H1 (cell line): ENCODE results near the gene PRAMEF15. TPM values are rescaled to one million over a fixed set of nuclear protein-coding genes. Genes with fewer than 3 reads are reported as not detected.
"Not testable (repeated sequence)": the region's sequence is repeated elsewhere in the genome, so short reads cannot be mapped to it uniquely, and the experiment has no call there.

Experiments used
- CTCF ChIA-PET: fragments of 300-600 bp; sonication (Branson Sonifier 250); formaldehyde crosslinking; loops from one replicate; lab custom pipeline; 2021; ENCODE audit not compliant: partially characterized antibody; lab: Charles Lee
- POLR2A ChIA-PET: fragments of 300-600 bp; sonication (Branson Sonifier 250); formaldehyde crosslinking; loops from one replicate; lab custom pipeline; 2021; ENCODE audit warnings: inconsistent platforms; ENCODE audit not compliant: partially characterized antibody; lab: Charles Lee
- DNase-seq, 2 experiments: peaks; one replicate each; pipeline versions ENCODE4 v3.0.0 to v3.0.0-alpha.2; 2010 to 2022; ENCODE audit warnings: low spot score in 2 of 2, low read depth in 1 of 2, mixed read lengths in 1 of 2
- FAIRE-seq: peaks from 2 replicates; lab custom pipeline; 2011; peaks lifted over from hg19 to GRCh38; lab: Jason Lieb, UNC
- H2AFZ ChIP-seq: 2 replicates; pipeline ENCODE4 v1.8.1; 2012; ENCODE audit warnings: low read length, inconsistent platforms
- H2AK5ac ChIP-seq: 2 replicates; pipeline ENCODE4 v1.6.1; 2013; ENCODE audit warnings: low read depth, low read length
- H2BK120ac ChIP-seq: replicated peaks from 2 replicates; pipeline ENCODE3; 2013; ENCODE audit warnings: low read depth, low read length, inconsistent platforms
- H2BK12ac ChIP-seq: 2 replicates; pipeline ENCODE4 v1.6.1; 2013; ENCODE audit warnings: low read depth, low read length
- H2BK15ac ChIP-seq: 2 replicates; pipeline ENCODE4 v1.6.1; 2013; ENCODE audit warnings: low read length
- H2BK20ac ChIP-seq: 2 replicates; pipeline ENCODE4 v1.6.1; 2013; ENCODE audit warnings: low read length
- H2BK5ac ChIP-seq: 2 replicates; pipeline ENCODE4 v1.6.1; 2013; ENCODE audit warnings: low read depth, low read length
- H3K14ac ChIP-seq: 2 replicates; pipeline ENCODE4 v1.6.1; 2013; ENCODE audit warnings: inconsistent platforms; ENCODE audit not compliant: insufficient read length
- H3K18ac ChIP-seq: 2 replicates; pipeline ENCODE4 v1.6.1; 2013; ENCODE audit warnings: low read length; ENCODE audit errors: extremely low read depth
- H3K23ac ChIP-seq: 2 replicates; pipeline ENCODE4 v1.6.1; 2013; ENCODE audit warnings: inconsistent platforms; ENCODE audit not compliant: insufficient read length
- H3K23me2 ChIP-seq: 2 replicates; pipeline ENCODE4 v1.6.1; 2013; ENCODE audit warnings: low read depth, low read length
- H3K27ac ChIP-seq: 2 replicates; pipeline ENCODE4 v1.6.1; 2011; ENCODE audit warnings: low read depth, low read length, inconsistent platforms
- H3K27me3 ChIP-seq, 4 experiments: replicated peaks in 1 of 4; 1 replicate in 1 of 4; 2 replicates in 3 of 4; pipeline versions ENCODE4 v1.6.1 to v1.8.1; 2011 to 2013; ENCODE audit warnings: low read length in 3 of 4, mild to moderate bottlenecking in 3 of 4, inconsistent platforms in 2 of 4, mixed read lengths in 2 of 4, moderate library complexity in 1 of 4; ENCODE audit not compliant: control insufficient read depth in 3 of 4, insufficient read depth in 3 of 4; ENCODE audit errors: extremely low read depth in 1 of 4
- H3K36me3 ChIP-seq, 4 experiments: 2 replicates each; pipeline versions ENCODE4 v1.6.1 to v1.8.1; 2011 to 2013; ENCODE audit warnings: mild to moderate bottlenecking in 4 of 4, low read length in 3 of 4, moderate library complexity in 2 of 4, control low read depth in 1 of 4, inconsistent platforms in 1 of 4; ENCODE audit not compliant: insufficient read depth in 4 of 4, control insufficient read depth in 2 of 4
- H3K4ac ChIP-seq: replicated peaks from 2 replicates; pipeline ENCODE3; 2013; ENCODE audit warnings: low read length, low read depth, mixed read lengths, inconsistent platforms; ENCODE audit not compliant: insufficient read length
- H3K4me1 ChIP-seq, 4 experiments: replicated peaks in 1 of 4; 1 replicate in 1 of 4; 2 replicates in 3 of 4; pipeline versions ENCODE4 v1.6.1 to v1.8.1; 2011 to 2013; ENCODE audit warnings: low read length in 3 of 4, inconsistent platforms in 2 of 4, mixed read lengths in 1 of 4; ENCODE audit not compliant: insufficient read depth in 4 of 4, control insufficient read depth in 3 of 4
- H3K4me2 ChIP-seq, 2 experiments: 2 replicates each; pipeline versions ENCODE4 v1.6.1 to v1.8.1; 2011 to 2013; ENCODE audit warnings: low read depth in 2 of 2, low read length in 2 of 2, control low read depth in 1 of 2, inconsistent platforms in 1 of 2, mild to moderate bottlenecking in 1 of 2; ENCODE audit not compliant: insufficient read depth in 1 of 2
- H3K4me3 ChIP-seq, 4 experiments: fragments of 200-600, 300-600 bp in 1 of 4; sonication (generic), shearing (Covaris generic), sonication (Bioruptor Twin) in 1 of 4; 2 replicates each; pipeline versions ENCODE4 v1.5.1 to v1.8.1; 2011 to 2016; ENCODE audit warnings: low read length in 4 of 4, low read depth in 3 of 4, control low read depth in 2 of 4, inconsistent platforms in 2 of 4, mild to moderate bottlenecking in 2 of 4, mixed read lengths in 1 of 4, moderate library complexity in 1 of 4; ENCODE audit not compliant: insufficient read depth in 2 of 4; ENCODE audit errors: extremely low read depth in 1 of 4
- H3K56ac ChIP-seq: replicated peaks from 2 replicates; pipeline ENCODE3; 2013; ENCODE audit warnings: low read depth, mild to moderate bottlenecking, mixed read lengths, low read length, inconsistent platforms; ENCODE audit not compliant: insufficient read length
- H3K79me1 ChIP-seq: 2 replicates; pipeline ENCODE4 v1.6.1; 2013; ENCODE audit warnings: low read depth, low read length, control low read depth
- H3K79me2 ChIP-seq, 2 experiments: 2 replicates each; pipeline versions ENCODE4 v1.6.1 to v1.8.1; 2012 to 2013; ENCODE audit warnings: low read length in 2 of 2, mild to moderate bottlenecking in 2 of 2, inconsistent platforms in 1 of 2; ENCODE audit not compliant: insufficient read depth in 2 of 2, control insufficient read depth in 1 of 2
- H3K9ac ChIP-seq, 4 experiments: replicated peaks in 1 of 4; 1 replicate in 1 of 4; 2 replicates in 3 of 4; pipeline versions ENCODE4 v1.6.1 to v1.8.1; 2011 to 2013; ENCODE audit warnings: low read depth in 3 of 4, low read length in 3 of 4, control low read depth in 2 of 4, mild to moderate bottlenecking in 2 of 4, moderate library complexity in 2 of 4, inconsistent platforms in 1 of 4; ENCODE audit errors: extremely low read depth in 1 of 4
- H3K9me3 ChIP-seq, 2 experiments: 2 replicates each; pipeline versions ENCODE4 v1.6.1 to v1.8.1; 2012 to 2013; ENCODE audit warnings: mild to moderate bottlenecking in 2 of 2, moderate library complexity in 2 of 2, control low read depth in 1 of 2, inconsistent platforms in 1 of 2, low read depth in 1 of 2, low read length in 1 of 2, mixed read lengths in 1 of 2; ENCODE audit not compliant: insufficient read depth in 2 of 2
- H4K20me1 ChIP-seq, 2 experiments: replicated peaks in 1 of 2; 2 replicates each; pipeline versions ENCODE3 to v1.8.1; 2011 to 2013; ENCODE audit warnings: inconsistent platforms in 2 of 2, low read length in 2 of 2, mild to moderate bottlenecking in 1 of 2; ENCODE audit not compliant: insufficient read depth in 2 of 2, control insufficient read depth in 1 of 2
- H4K5ac ChIP-seq: 2 replicates; pipeline ENCODE4 v1.6.1; 2013; ENCODE audit warnings: low read length, low read depth, mixed read lengths, inconsistent platforms; ENCODE audit not compliant: insufficient read length
- H4K8ac ChIP-seq: 2 replicates; pipeline ENCODE4 v1.8.0; 2013; ENCODE audit warnings: mild to moderate bottlenecking, moderate library complexity, low read length, inconsistent platforms; ENCODE audit not compliant: insufficient read depth; ENCODE audit errors: extremely low read depth
- H4K91ac ChIP-seq: replicated peaks from 2 replicates; pipeline ENCODE3; 2013; ENCODE audit warnings: low read length, mixed read lengths, inconsistent platforms; ENCODE audit not compliant: insufficient read length
- WGBS, 2 experiments: shearing (Covaris generic) in 1 of 2; methylation state at CpG; one replicate each; pipeline versions ENCODE4 v1.1.6 to v1.1.7; 2013 to 2015; ENCODE audit warnings: low lambda C conversion rate in 2 of 2, mixed read lengths in 2 of 2, inconsistent platforms in 1 of 2, low coverage in 1 of 2, missing lambda C conversion rate in 1 of 2; ENCODE audit not compliant: insufficient replicate concordance in 2 of 2, insufficient coverage in 1 of 2, insufficient read length in 1 of 2; ENCODE audit errors: extremely low coverage in 1 of 2, missing lambda C conversion rate in 1 of 2; 5-methylcytosine and 5-hydroxymethylcytosine counted together
- polyA plus RNA-seq, 7 experiments: library from polyadenylated mRNA; depleted of rRNA in 3 of 7; stranded (reverse) in 5 of 7; unstranded in 2 of 7; fragments of >200 nt in 5 of 7; fragments of 200-250 nt in 2 of 7; gene quantifications; 1 replicate in 5 of 7; 2 replicates in 1 of 7; 4 replicates in 1 of 7; pipeline versions ENCODE4 v1.2.1 to v1.2.3, GENCODE V29; 2011 to 2013; ENCODE audit warnings: missing spikeins in 2 of 7, mixed read lengths in 2 of 7
- total RNA-seq: library from RNA; stranded (reverse); fragmentation: NEBNext Ultra II Directional; extraction: Animal tissue kit (Norgen Biotek cat#: 25700); gene quantifications from 2 replicates; pipeline ENCODE4 v1.2.1, GENCODE V29; 2021

PRAMEF15 gene
- total and polyA plus RNA-seq, 2 of the 8 experiments (the other 6 are each of a cell fraction or from before 2014, with no cell fraction given), result not detected

GRCh38 chr1:13297216-13297931 lies 18.0 kb upstream of the PRAMEF15 start:
- H3K36me3 ChIP-seq, H3K14ac ChIP-seq, H2BK20ac ChIP-seq, DNase-seq, H3K23ac ChIP-seq, H2AFZ ChIP-seq, H3K27me3 ChIP-seq, CTCF ChIA-PET, H3K23me2 ChIP-seq, H3K4me1 ChIP-seq, H2BK5ac ChIP-seq, H3K9ac ChIP-seq, H4K91ac ChIP-seq, H2AK5ac ChIP-seq, H3K79me1 ChIP-seq, H3K4ac ChIP-seq, H2BK12ac ChIP-seq, H3K79me2 ChIP-seq, H2BK120ac ChIP-seq, H3K27ac ChIP-seq, H4K5ac ChIP-seq, H3K56ac ChIP-seq, H2BK15ac ChIP-seq, POLR2A ChIA-PET, H4K8ac ChIP-seq, H3K4me2 ChIP-seq, H3K18ac ChIP-seq, H3K4me3 ChIP-seq, FAIRE-seq, H4K20me1 ChIP-seq, H3K9me3 ChIP-seq: not testable (repeated sequence)
- WGBS, 2 experiments, result 100% methylated on average over 1 of the region's 5 CpGs; no CpG with 5 or more reads in 1 of the 2 experiments

DNA sequence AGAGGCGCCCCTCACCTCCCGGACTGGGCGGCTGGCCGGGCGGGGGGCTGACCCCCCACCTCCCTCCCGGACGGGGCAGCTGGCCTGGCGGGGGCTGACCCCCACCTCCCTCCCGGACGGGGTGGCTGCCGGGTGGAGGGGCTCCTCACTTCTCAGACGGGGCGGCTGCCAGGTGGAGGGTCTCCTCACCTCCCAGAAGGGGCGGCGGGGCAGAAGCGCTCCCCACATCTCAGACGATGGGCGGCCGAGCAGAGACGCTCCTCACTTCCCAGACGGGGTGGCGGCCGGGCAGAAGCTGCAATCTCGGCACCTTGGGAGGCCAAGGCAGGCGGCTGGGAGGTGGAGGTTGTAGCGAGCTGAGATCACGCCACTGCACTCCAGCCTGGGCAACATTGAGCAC lies 16.7 kb upstream of the PRAMEF15 start:
- H2BK15ac ChIP-seq, H4K91ac ChIP-seq, H4K20me1 ChIP-seq, H4K5ac ChIP-seq, H3K27me3 ChIP-seq, POLR2A ChIA-PET, H3K79me2 ChIP-seq, H3K9me3 ChIP-seq, H2BK120ac ChIP-seq, H3K23ac ChIP-seq, H2AK5ac ChIP-seq, H3K9ac ChIP-seq, H3K4me1 ChIP-seq, H2BK20ac ChIP-seq, H2BK12ac ChIP-seq, H3K18ac ChIP-seq, H3K79me1 ChIP-seq, H3K4me2 ChIP-seq, DNase-seq, CTCF ChIA-PET, H3K36me3 ChIP-seq, H3K4ac ChIP-seq, FAIRE-seq, H3K56ac ChIP-seq, H3K4me3 ChIP-seq, H3K27ac ChIP-seq, H4K8ac ChIP-seq, H3K23me2 ChIP-seq, H2AFZ ChIP-seq, H2BK5ac ChIP-seq, H3K14ac ChIP-seq: not testable (repeated sequence)
- no CpG with 5 or more reads among the region's 27 CpGs for WGBS, 2 experiments
